Right ventricle myocardium inferior (tissue), 1 donor: Measurements from ENCODE around the gene DCLK2. TPM values are rescaled to one million over a fixed set of nuclear protein-coding genes. Genes with fewer than 3 reads are reported as not detected.

Experiments
- ATAC-seq: fragments of 200-7000 bp; cut with Tn5 transposase; one replicate; pipeline ENCODE4 v1.9.1; 2020; ENCODE audit warnings: mild to moderate bottlenecking, moderate library complexity
- DNase-seq: peaks from one replicate; pipeline ENCODE4 v3.0.0; 2021; ENCODE audit errors: missing footprints
- intact Hi-C: fragments of 100-400 bp; cut with DNase I; formaldehyde crosslinking; loops from one replicate; pipeline ENCODE4 v1.11.0; 2022
- total RNA-seq: library from RNA; stranded (reverse); fragmentation: NEBNext Ultra II Directional; extraction: Animal tissue kit (Norgen Biotek cat#: 25700); gene quantifications from one replicate; pipeline ENCODE4 v1.2.1, GENCODE V29; 2021
- donor health status: DM: no; HTN: yes; CAD: no; lungs with severe emphysema.

Gene DCLK2
- total RNA-seq, 1 donor from 2014 or later: 19.9 TPM

DNA sequence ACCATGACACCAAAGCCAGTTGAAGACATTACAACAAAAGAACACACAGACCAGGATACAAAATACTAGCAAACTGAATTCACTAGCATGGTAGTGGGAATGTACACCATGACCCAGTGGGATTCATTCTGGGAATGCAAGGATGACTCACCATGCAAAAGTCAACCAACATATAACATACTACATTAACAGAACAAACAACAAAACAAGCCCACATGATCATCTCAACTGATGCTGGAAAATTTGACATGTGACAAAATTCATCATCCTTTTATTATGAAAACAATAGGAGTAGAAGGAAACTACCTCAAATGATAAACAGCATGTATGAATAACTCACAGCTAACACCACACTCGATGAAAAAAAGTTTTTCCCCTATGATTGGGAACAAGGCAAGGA is 190.2 kb downstream of the DCLK2 start:
- no peak for DNase-seq
- no peak for ATAC-seq
- intact Hi-C loops: no loop called here

DNA sequence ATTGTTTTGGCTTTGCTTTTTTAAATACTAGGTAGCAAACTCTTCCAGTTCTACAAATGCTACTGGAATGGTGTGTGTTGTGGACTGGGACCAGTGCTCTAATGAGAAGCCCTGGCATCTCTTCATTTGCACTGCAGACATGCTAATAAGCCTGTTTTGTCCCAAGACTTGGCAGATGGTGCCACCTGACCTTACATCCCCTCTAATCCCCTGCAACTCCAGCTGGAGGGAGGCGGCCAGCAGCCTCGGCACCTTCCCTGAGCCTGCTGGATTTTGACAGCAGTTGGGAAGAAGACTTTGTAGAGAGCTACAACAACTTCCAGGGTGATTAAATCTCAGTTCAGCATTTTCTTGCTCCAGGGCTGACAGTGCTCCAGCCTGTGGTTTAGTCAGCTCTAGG is 200.0 kb downstream of the DCLK2 start:
- no peak for ATAC-seq
- intact Hi-C loops: no loop called here
- no peak for DNase-seq

DNA sequence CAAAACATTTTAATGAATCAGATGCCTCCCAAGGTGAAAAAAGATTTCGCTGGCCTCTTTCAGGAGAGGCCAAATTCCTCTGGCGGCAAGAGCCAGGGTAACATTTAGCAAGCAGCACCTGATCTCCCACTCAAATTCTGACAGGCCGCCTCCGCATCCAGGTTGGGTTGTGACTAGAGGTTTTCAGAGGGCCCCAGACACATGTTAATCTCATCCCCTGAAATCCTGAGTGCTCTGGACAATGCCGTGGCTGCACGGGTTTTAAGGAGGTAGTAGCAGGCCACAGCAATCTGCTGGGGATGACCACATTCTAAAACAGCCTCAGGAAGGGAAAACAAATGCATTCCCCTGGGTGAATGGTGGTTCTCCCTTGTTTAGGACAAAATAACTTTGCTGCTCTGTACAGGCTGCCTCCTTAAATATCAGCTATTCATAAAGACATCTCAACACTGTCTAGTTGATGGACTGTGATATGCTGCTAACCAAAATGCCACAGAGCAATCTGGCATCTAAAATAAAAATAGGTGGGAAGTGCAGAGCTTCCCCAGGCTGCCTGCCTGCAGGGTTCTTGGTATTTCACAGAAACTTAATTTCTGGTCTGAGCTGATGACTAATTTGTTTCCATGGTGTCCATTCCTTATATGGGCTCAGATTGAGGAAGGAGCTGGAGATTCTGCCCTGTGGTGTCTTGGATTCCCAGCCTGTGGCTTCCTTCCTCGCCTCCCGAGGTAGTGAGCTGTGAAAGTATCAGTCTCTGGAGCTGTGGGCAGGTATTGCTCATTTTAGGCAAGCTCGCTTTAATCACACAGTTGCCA is 202.0 kb downstream of the DCLK2 start:
- intact Hi-C loops: no loop called here
- DNase-seq: no peak
- no peak for ATAC-seq

DNA sequence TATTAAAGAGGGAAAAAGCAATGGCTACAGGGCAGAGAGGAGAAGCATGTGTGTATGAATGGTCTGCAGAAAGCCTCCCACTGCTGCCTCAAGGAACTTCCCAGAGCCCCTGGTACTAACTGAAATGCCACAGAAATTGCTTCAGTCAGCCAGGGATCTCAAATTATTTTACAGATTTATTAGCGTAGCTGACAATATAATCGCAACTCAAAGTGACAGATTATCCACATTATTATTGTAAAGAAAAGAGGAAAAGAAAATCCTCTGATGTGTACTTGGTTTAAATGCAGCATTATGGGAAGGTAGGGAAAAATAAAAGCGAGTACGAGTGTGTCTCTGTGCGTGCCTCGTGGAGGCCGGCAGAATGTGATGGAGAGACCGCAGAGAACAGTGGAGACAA is 202.7 kb downstream of the DCLK2 start:
- DNase-seq (no peak), ATAC-seq (no peak)
- intact Hi-C loops: no loop called here

DNA sequence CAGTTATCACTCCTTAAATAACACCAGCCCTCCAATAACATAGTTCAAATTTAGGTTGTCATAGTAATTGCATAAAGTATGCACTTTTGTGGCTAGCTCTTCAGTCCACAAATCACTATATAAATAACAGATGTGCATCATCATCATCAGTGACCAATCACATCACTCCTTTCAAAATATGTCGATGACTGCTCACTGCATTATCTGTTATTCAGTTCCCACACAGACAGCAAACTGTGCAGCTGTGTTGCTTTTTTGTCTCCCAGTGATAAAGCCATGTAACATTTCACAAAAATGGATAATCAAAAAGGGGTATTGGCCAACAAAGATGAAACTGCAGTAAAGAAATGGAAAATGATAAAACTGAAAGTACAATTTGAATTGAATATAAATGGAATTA is 205.4 kb downstream of the DCLK2 start:
- ATAC-seq (no peak), DNase-seq (no peak)

DNA sequence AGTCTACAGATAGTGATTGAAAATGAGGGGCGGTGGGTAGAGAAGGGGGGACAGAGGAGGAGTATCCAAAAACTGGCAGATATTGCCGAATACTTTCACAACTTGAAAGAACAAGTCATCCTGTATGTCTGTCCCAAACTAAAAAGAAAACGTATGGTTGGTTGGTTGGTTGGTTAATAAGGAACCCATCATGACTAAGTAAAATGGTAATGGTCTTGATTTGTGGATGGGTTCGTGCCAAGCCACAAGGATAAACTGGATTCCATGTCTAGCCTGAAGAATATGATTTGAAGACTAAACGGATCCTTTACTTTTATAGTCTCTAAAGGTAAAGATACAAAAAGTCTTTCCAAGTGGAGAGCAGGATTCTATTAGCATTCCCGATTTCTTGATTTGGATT is 208.4 kb downstream of the DCLK2 start:
- ATAC-seq (no peak), DNase-seq (no peak)
- intact Hi-C loops: no loop called here

More for the DNA sequence above, 205.4 kb downstream of the DCLK2 start:
- intact Hi-C loops: no loop called here

DNA sequence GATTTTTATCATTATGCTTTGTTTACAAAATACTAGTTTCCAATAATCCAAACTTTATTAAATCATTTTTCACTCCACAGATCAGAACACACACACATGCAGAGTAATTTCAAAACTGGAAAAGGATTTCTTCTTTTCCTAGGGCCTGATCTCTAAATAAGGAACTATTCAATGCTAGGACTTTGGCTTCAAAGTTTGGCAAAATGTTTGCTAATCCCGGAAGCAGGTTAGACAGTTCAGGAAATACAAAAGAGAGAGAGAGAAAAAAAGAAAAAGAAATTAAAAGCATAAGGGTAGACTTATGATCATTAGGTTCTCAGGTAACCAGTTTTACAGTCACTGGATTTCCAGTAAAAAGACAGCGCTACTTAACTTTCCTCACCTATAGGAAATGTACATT is 211.0 kb downstream of the DCLK2 start:
- DNase-seq (no peak), ATAC-seq (no peak)
- intact Hi-C loops: no loop called here

DNA sequence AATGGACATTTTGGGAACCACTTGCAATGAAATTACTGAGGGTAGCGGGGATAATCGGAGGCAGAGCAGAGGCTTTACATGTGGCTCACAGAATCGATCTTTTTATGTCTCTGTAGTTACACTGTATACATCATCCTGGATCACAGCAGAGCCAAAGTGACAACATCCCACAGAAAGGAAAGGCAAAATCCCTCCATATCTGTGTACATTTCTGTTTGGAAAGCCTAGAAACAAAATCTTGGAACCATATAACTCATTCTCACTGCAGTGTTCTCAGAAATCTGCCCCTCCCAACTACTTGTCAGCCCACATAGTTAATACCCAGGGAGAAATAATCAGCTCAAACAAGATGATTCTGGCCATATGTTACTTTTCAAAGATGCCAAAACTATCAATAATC is 211.6 kb downstream of the DCLK2 start:
- intact Hi-C loops: no loop called here
- DNase-seq (no peak), ATAC-seq (no peak)

DNA sequence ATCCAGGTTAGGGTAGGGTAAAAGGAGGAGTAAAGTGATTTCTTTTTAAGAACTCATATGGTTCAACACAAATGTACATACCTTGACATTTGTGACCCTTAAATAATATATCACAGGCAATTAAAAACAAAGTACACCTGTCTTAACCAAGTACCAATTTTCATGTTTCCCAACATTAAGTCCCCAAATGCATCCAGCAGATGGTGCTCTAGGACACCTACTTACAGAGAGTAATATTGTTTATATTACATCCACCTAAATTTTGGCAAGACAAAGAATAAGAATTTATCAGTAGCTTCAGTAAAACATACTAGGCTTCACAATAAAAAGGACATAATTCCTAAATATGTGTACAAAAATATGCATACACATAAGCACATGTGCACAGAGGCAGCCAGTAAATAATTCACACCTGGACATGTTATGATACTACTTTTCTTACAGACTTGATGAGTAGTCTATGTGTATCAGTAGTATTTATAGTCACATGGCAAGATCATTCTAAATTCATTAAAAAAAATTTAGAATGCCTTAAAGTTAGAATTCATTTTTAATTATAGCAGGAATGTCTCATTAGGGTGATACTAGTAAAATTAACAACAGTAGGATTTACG is 219.7 kb downstream of the DCLK2 start:
- no peak for DNase-seq
- ATAC-seq: no peak
- intact Hi-C loops: loop anchor here (2.0 kb wide), 1 partner anchor 569 kb away; no protein-coding TSS in a partner anchor

DNA sequence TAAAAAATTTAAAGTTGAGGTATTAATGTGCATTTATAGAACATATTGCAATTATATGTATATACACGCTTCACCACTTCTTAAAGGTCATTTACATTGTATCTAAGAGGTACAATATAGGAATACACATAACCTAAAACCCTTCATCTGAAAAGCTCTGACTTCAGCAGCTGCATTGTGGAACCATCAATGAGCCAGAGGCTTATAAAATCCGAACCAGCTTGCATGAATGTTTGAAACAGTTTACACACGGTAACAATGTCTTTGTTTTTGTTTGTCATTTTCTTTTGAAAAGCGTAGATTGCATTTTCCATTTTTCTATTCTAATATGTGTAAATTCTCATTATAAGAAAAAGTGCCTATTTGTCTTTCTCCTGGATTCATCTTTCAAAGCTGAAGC is 221.6 kb downstream of the DCLK2 start:
- DNase-seq (no peak), ATAC-seq (no peak)
- intact Hi-C loops: no loop called here

DNA sequence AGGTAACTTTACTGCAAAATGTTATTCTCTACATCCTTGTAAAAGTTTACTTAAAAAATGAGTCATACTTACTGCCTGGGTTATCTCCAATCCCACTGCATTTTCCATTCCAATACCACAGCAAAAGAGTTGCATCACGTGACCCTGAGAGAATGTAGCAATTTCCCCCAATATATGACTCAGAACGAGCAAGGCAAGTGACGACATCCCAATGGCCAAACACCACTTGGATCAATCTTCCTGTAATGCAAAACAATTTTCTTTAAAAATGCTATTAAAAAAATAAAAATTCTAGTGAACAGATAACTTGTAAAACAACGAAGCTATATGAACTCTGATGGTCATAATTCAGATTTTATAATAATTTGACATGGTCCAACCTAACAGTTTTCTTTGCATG is 224.3 kb downstream of the DCLK2 start:
- intact Hi-C loops: no loop called here
- DNase-seq (no peak), ATAC-seq (no peak)

DNA sequence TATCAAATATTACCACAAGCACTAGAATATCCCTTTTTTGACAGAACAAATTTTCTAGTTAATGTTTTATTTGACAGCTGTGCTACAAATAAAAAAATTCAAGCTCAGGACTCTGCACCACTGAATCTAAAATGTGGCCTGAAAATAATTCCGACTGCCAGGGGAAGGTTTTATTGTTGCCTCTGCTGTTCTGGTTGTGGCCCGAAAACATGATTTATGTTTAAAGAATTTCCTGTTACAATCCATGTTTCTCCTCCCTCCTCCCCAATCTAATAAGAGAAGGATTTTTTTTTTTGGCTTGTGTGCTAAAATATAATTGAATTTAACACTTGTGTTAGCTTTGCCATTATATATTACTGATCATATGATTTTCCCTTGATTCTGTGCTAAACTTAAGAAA is 227.8 kb downstream of the DCLK2 start:
- intact Hi-C loops: no loop called here
- ATAC-seq: no peak

DNA sequence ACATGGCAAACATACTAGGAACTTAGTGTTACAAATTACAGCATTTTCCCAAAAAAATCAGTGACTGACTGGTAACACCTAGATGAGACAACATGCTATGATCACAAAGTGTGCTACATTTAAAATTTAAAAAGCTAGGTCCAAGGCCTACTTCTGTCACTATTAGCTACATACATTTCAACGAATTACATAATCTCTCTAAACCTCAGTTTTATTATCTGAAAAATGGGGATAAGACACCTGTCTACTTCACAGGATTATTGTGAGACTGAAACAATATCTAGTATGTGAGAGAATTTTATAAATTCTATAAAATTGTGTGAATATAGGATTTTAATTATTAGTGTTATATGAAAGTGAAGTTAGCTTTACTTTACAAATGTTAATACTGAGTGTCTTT is 228.5 kb downstream of the DCLK2 start:
- DNase-seq: no peak
- intact Hi-C loops: no loop called here
- ATAC-seq: no peak

More for the DNA sequence above, 227.8 kb downstream of the DCLK2 start:
- DNase-seq: no peak
